ENCODE results near the gene ALPL.

DNA sequence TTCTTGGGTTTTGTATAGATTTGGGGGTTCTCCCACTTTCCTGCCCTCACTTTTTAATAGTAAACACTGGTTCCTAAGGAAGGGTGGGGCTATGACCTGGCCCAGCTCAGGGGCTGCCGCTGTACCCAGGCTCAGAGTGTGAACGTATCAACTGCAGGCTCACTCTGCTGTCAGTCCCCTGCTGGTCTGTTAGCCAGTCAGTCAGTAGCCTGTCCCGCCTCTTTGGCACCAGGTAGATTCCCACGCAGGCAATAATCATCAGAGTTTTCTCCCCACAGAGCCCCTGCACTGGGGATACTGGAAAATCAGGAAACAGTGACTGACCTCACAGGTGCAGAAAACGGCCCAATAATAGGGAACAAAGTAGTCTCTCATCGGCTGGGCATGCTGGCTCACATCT lies 15.0 kb upstream of the ALPL start:
- no peak for TF ChIP-seq POLR2A (IDR thresholded peaks at IDR 0.05)
- TF ChIP-seq, protein P1, sequence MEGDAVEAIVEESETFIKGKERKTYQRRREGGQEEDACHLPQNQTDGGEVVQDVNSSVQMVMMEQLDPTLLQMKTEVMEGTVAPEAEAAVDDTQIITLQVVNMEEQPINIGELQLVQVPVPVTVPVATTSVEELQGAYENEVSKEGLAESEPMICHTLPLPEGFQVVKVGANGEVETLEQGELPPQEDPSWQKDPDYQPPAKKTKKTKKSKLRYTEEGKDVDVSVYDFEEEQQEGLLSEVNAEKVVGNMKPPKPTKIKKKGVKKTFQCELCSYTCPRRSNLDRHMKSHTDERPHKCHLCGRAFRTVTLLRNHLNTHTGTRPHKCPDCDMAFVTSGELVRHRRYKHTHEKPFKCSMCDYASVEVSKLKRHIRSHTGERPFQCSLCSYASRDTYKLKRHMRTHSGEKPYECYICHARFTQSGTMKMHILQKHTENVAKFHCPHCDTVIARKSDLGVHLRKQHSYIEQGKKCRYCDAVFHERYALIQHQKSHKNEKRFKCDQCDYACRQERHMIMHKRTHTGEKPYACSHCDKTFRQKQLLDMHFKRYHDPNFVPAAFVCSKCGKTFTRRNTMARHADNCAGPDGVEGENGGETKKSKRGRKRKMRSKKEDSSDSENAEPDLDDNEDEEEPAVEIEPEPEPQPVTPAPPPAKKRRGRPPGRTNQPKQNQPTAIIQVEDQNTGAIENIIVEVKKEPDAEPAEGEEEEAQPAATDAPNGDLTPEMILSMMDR (IDR thresholded peaks at IDR 0.05), result no peak
